DLD1 (cell line): ENCODE measurements around the gene CNIH3.

Experiments
- in situ Hi-C: cut with HindIII; loops from 2 replicates; pipeline ENCODE4 v1.10.0; 2017; ENCODE audit warnings: low sequenced_read_pairs

CNIH3 gene

GRCh38 chr1:224737353-224737727 is 121.2 kb downstream of the CNIH3 start:
- in situ Hi-C loops, result no loop called here

GRCh38 chr1:224739303-224739996 is 123.3 kb downstream of the CNIH3 start:
- in situ Hi-C loops, result no loop called here

GRCh38 chr1:224739997-224740684 is 124.0 kb downstream of the CNIH3 start:
- in situ Hi-C loops, result no loop called here

GRCh38 chr1:224740685-224741052 is 124.6 kb downstream of the CNIH3 start:
- in situ Hi-C loops, result no loop called here

GRCh38 chr1:224742349-224742748 is 126.2 kb downstream of the CNIH3 start:
- in situ Hi-C loops, result no loop called here

- in situ Hi-C loops, result no loop called here
These were observed 127.6 kb downstream of the CNIH3 start for GRCh38 chr1:224743608-224744164.

GRCh38 chr1:224744521-224744920 is 128.4 kb downstream of the CNIH3 start:
- in situ Hi-C loops, result no loop called here

GRCh38 chr1:224745394-224745793 is 129.3 kb downstream of the CNIH3 start:
- in situ Hi-C loops, result no loop called here

- in situ Hi-C loops, result no loop called here
These were observed 129.8 kb downstream of the CNIH3 start for GRCh38 chr1:224745924-224746323.

GRCh38 chr1:224747578-224747977 is 131.5 kb downstream of the CNIH3 start:
- in situ Hi-C loops, result no loop called here

- in situ Hi-C loops, result no loop called here
These were observed 133.8 kb downstream of the CNIH3 start for GRCh38 chr1:224749916-224750315.

GRCh38 chr1:224751624-224752311 is 135.7 kb downstream of the CNIH3 start:
- in situ Hi-C loops, result no loop called here

GRCh38 chr1:224753491-224753890 is 137.4 kb downstream of the CNIH3 start:
- in situ Hi-C loops, result no loop called here

GRCh38 chr1:224755586-224755985 is 139.5 kb downstream of the CNIH3 start:
- in situ Hi-C loops, result no loop called here

- in situ Hi-C loops, result no loop called here
These were observed 141.4 kb downstream of the CNIH3 start for GRCh38 chr1:224757508-224757907.

- in situ Hi-C loops, result no loop called here
These were observed 143.0 kb downstream of the CNIH3 start for GRCh38 chr1:224759135-224759534.

- in situ Hi-C loops, result no loop called here
These were observed 143.6 kb downstream of the CNIH3 start for GRCh38 chr1:224759681-224760091.

- in situ Hi-C loops, result no loop called here
These were observed 144.0 kb downstream of the CNIH3 start for GRCh38 chr1:224760163-224760562.

GRCh38 chr1:224761245-224761644 is 145.1 kb downstream of the CNIH3 start:
- in situ Hi-C loops, result no loop called here

- in situ Hi-C loops, result no loop called here
These were observed 145.9 kb downstream of the CNIH3 start for GRCh38 chr1:224762046-224762445.

GRCh38 chr1:224762701-224763100 is 146.6 kb downstream of the CNIH3 start:
- in situ Hi-C loops, result no loop called here
